GM12891 (cell line): Measurements from ENCODE around the gene PIWIL4.

ENCODE experiments used
- POU2F2 ChIP-seq: IDR thresholded peaks from 2 replicates; pipeline ENCODE4 v1.6.1; 2011; ENCODE audit warnings: low read depth, mild to moderate bottlenecking, control low read depth, low read length, moderate library complexity
- TAF1 ChIP-seq: IDR thresholded peaks from 2 replicates; pipeline ENCODE4 v1.6.1; 2011; ENCODE audit warnings: low read depth, low read length, control low read depth

DNA sequence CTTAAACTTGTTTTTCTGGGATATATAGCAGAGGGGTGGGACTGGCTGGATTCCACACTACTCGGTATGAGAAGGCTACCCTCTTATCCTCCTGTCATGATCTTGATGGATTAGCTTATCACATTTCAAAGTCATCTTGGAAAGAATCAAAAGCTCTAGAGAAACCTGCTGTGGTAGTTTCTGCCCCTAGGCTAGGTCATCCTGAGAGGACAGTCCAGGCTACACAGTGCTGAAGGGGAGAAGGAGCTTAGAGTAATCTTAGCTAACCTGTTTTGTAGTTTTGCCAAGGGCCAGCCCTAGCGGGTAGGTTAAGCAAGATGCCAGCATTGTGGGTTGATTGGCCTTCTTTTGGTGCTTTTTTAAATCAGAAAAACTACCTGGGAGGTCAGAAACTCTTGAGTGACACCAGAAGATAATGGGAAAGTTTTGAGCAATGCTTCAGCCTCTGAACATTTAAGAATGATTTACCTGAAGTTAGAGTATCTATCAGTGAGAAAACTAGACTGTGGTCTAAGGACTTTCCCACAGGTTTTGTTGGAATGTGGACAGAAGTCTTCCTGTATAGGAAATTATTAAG is 21.3 kb downstream of the PIWIL4 start:
- TF ChIP-seq TAF1, result no peak
- TF ChIP-seq POU2F2, result no peak
